ENCODE measurements around the gene TRIM72.

GRCh38 chr16:31182391-31182790 is 31.5 kb upstream of the TRIM72 start:
- TF ChIP-seq POLR2A (IDR thresholded peaks at IDR 0.05): no peak
- TF ChIP-seq CTCF (IDR thresholded peaks at IDR 0.05): no peak

Data from lower leg skin (tissue), 3 donors.